Nephron (organoid): ENCODE results near the gene ADSS1.

Experiments
- H3K27ac Mint-ChIP-seq, 3 experiments: 2 replicates each; pipeline ENCODE4 v1.8.0; 2020; ENCODE audit warnings: mixed read lengths in 3 of 3, mild to moderate bottlenecking in 2 of 3, moderate library complexity in 1 of 3
- H3K27me3 Mint-ChIP-seq: 2 replicates; pipeline ENCODE4 v1.8.0; 2021; ENCODE audit warnings: low read depth, mild to moderate bottlenecking, moderate library complexity, mixed read lengths
- H3K36me3 Mint-ChIP-seq: 2 replicates; pipeline ENCODE4 v1.8.0; 2020; ENCODE audit warnings: low read depth, mixed read lengths
- H3K4me1 Mint-ChIP-seq: 2 replicates; pipeline ENCODE4 v1.8.0; 2020; ENCODE audit warnings: mixed read lengths
- H3K4me3 Mint-ChIP-seq, 3 experiments: 2 replicates each; pipeline ENCODE4 v1.8.0; 2020; ENCODE audit warnings: mild to moderate bottlenecking in 3 of 3, mixed read lengths in 3 of 3, moderate library complexity in 2 of 3
- H3K9me3 Mint-ChIP-seq: 2 replicates; pipeline ENCODE4 v1.8.0; 2020; ENCODE audit warnings: mixed read lengths
- TF ChIP-seq, protein P1 (sequence below), 3 experiments: fragments of 200-600 bp; sonication (generic); IDR thresholded peaks; one replicate each; pipeline ENCODE4 v1.5.0; 2021; ENCODE audit warnings: antibody characterized with exemption in 3 of 3; ENCODE audit not compliant: unreplicated experiment in 3 of 3

Gene ADSS1

DNA sequence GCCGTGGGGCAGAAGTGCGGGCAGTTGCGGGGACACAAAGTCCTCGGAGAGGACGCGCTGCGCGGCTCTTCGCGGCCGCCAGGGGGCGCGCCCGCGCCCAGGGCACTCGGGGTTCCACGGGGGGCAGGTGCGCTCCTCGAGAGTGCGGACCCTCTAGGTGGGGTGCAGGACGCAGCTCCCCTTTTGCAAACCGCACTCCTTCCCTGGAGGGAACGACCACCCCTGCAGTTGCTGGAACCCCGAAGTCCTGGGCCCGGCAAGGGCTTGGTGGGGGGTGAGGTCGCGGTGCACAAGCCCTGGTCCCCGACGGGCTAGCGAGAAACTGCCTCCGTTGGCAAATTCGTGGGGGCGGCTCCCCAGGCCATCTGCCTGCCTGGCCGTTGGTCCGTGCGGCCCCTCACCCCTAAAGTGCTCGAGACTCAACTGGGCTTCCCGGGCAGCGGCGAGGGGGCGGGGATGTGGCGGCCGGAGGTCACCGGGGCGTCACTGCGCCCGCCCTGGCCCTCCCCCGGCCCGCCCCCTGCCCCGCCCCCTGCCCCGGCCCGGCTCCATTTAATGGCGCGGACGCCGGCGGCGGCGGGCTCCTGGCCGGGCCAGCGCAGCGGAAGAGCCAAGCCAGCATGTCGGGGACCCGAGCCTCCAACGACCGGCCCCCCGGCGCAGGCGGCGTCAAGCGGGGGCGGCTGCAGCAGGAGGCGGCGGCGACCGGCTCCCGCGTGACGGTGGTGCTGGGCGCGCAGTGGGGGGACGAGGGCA, at the start of gene ADSS1:
Gene ADSS1, plus strand, starts transcription at position 579 of the 756 bp plus-strand sequence. Its CDS starts 42 bp downstream, at position 621.
- Mint-ChIP-seq H3K27ac (peak within 1 kb of the TSS in 2 of 3 experiments; percentile 87 to 94), H3K4me3 (peak within 1 kb of the TSS; percentile 93 to 98 (median 96)), H3K4me1 (peaks cover 17% of the 10 kb centered on the region), H3K9me3 (no peaks in the 10 kb centered on the region), H3K27me3 (no peaks in the 10 kb centered on the region), H3K36me3 (peaks cover 5% of the 10 kb centered on the region)
- TF ChIP-seq, protein P1, sequence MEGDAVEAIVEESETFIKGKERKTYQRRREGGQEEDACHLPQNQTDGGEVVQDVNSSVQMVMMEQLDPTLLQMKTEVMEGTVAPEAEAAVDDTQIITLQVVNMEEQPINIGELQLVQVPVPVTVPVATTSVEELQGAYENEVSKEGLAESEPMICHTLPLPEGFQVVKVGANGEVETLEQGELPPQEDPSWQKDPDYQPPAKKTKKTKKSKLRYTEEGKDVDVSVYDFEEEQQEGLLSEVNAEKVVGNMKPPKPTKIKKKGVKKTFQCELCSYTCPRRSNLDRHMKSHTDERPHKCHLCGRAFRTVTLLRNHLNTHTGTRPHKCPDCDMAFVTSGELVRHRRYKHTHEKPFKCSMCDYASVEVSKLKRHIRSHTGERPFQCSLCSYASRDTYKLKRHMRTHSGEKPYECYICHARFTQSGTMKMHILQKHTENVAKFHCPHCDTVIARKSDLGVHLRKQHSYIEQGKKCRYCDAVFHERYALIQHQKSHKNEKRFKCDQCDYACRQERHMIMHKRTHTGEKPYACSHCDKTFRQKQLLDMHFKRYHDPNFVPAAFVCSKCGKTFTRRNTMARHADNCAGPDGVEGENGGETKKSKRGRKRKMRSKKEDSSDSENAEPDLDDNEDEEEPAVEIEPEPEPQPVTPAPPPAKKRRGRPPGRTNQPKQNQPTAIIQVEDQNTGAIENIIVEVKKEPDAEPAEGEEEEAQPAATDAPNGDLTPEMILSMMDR (IDR thresholded peaks at IDR 0.05; ENCODE audit: unreplicated experiment in 3 of 3), result peak; percentile 73 to 83 (median 80)

DNA sequence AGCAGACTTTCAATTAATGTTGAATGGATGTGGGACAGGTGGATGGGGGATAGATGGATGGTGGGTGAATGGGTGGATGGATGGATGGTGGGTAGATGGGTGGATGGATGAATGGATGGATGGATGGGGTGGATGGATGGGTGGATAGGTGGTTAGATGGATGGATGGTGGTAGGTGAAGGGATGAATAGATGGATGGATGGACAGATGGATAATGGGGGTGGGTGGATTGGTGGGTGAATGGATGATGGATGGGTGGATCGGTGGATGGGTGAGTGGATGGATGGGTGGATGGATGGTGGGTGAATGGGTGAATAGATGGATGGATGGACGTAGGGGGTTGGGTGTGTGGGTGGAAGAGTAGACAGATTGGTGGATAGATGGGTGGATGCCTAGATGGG, 48.6 kb upstream of the ADSS1 start:
- Mint-ChIP-seq H3K9me3 (peaks cover 3% of the 10 kb centered on the region), H3K4me3 (peak overlapping the region in 1 of 3 experiments; percentile 52), H3K27ac (peak overlapping the region in 2 of 3 experiments; percentile 35 to 55), H3K4me1 (peaks cover 31% of the 10 kb centered on the region), H3K27me3 (no peaks in the 10 kb centered on the region), H3K36me3 (no peaks in the 10 kb centered on the region)
- TF ChIP-seq, protein P1 (IDR thresholded peaks at IDR 0.05; ENCODE audit: unreplicated experiment in 3 of 3), result no peak

DNA sequence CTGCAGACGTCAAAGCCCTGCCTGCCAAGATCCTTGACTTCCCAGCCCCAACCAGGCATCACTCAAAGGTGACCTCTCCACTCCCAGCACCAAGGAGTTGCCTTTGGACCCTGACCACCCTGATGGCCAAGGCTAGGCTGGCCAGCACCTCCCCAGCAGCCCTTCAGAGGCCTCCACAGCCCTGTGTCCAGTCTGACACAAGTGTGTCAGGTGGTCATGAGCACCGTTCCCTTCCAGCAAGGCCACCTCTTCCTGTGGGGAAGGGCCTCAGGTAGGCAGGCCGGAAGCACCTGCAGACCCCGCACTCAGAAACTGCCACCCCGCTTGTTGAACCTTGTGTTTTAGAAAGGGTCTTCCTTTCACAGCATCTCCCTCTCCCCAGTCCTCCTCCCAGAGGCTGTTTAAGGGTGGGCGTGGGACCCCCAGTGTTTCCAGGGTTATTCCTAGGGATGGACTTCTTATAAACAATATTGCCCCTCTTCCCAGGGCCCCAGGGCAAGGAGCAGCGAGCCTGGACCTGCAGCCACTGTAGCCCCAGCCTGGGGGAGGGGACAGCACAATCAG, 47.8 kb upstream of the ADSS1 start:
- peaks cover 38% of the 10 kb centered on the region for H3K4me1 Mint-ChIP-seq
- H3K27me3 Mint-ChIP-seq, result no peaks in the 10 kb centered on the region
- no peak overlapping the region for H3K4me3 Mint-ChIP-seq
- H3K9me3 Mint-ChIP-seq, result peaks cover 3% of the 10 kb centered on the region
- H3K27ac Mint-ChIP-seq, result peak overlapping the region; percentile 77 to 93 (median 92)
- TF ChIP-seq, protein P1 (IDR thresholded peaks at IDR 0.05; ENCODE audit: unreplicated experiment in 3 of 3), result no peak
- H3K36me3 Mint-ChIP-seq, result no peaks in the 10 kb centered on the region

DNA sequence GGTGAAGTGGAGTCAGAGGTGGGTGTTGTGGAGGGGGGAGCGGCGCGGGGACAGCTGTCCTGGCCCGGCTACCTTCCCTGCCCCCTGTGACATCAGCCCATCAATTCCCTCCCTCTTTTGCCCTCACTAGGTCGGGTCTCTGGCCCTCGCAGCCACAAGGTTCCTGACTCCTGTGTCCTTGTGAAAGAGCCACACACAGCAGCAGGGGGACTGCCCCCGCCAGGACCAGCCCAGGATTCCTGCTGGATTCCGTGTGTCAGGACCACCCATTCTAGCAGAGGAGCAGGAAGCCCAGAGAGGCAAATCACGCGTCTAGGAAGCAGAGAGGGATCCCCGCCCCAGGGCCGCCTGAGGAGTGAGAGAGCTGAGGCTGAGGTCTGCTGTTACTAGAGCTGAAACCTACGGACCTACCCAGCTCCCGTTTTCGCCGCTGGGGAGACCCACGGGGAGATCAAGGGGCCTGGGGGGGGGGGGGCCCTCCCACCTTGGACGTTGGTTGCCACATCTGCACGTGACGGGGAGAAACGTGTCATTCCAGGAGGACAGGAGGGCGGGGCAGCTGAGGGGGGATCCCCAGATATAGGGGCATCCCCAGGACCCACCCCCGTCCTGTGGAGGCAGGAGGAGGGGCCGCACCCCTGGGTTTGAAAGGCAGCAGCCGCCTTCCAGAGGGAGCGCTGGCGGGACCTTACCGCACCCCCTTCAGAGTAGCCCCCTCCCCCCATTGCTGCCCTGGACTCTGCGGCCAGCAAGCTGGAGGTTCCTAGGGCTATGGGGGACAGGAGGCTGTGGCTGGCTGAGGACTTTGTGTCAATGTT, 47.1 kb upstream of the ADSS1 start:
- Mint-ChIP-seq H3K27me3 (no peaks in the 10 kb centered on the region), H3K4me1 (peaks cover 45% of the 10 kb centered on the region), H3K9me3 (peaks cover 3% of the 10 kb centered on the region), H3K27ac (peak overlapping the region; percentile 77 to 98 (median 97)), H3K36me3 (no peaks in the 10 kb centered on the region), H3K4me3 (peak overlapping the region; percentile 74 to 83 (median 76))
- TF ChIP-seq, protein P1 (IDR thresholded peaks at IDR 0.05; ENCODE audit: unreplicated experiment in 3 of 3), result no peak

DNA sequence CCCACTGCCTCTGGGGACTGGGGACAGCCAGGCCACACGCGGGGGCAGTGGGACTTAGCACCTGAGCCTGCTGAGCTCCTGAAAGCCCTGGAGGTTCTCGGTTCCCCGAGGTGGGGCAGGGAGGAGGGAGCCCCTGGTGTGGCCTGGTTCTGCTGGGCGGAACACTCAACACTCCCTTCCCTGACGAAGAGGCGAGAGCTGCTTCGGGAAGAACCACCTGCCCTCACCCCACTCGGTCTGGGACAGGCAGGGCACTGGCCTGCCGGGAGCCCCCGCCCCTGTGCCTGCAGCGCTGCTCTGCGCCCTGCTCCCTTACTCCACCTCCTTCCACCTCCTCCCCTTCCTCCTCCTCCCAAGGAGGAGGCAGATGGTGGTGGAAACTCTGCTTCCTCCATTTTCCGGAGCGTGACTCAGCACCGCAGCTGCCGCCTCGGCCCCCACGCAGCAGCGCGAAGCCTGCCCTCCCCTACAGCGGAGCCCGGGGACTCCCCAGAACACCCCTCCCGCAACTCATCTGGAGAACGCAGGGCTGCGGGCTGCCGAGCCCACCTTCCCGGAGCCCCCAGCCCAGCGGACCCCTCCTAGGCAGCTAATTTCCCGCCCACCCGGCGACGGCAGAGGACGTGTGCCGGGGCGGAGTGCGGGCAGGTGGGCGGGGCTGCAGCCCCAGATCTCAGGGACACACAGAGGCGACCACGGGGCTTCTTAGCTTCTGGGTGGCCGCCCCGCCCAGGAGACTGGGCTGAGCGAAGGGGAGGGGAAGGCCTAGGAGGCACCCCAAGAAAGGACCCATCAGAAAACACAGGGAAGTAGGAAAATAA, 46.3 kb upstream of the ADSS1 start:
- TF ChIP-seq, protein P1 (IDR thresholded peaks at IDR 0.05; ENCODE audit: unreplicated experiment in 3 of 3), result no peak
- Mint-ChIP-seq H3K27ac (peak overlapping the region; percentile 97 to 98 (median 97)), H3K36me3 (no peaks in the 10 kb centered on the region), H3K4me1 (peaks cover 47% of the 10 kb centered on the region), H3K4me3 (peak overlapping the region; percentile 81 to 83 (median 82)), H3K27me3 (no peaks in the 10 kb centered on the region), H3K9me3 (peaks cover 3% of the 10 kb centered on the region)
